ENCODE data around the gene JSRP1.
"Not testable (repeated sequence)": the region's sequence is repeated elsewhere in the genome, so short reads cannot be mapped to it uniquely, and the experiment has no call there.

JSRP1 gene

DNA sequence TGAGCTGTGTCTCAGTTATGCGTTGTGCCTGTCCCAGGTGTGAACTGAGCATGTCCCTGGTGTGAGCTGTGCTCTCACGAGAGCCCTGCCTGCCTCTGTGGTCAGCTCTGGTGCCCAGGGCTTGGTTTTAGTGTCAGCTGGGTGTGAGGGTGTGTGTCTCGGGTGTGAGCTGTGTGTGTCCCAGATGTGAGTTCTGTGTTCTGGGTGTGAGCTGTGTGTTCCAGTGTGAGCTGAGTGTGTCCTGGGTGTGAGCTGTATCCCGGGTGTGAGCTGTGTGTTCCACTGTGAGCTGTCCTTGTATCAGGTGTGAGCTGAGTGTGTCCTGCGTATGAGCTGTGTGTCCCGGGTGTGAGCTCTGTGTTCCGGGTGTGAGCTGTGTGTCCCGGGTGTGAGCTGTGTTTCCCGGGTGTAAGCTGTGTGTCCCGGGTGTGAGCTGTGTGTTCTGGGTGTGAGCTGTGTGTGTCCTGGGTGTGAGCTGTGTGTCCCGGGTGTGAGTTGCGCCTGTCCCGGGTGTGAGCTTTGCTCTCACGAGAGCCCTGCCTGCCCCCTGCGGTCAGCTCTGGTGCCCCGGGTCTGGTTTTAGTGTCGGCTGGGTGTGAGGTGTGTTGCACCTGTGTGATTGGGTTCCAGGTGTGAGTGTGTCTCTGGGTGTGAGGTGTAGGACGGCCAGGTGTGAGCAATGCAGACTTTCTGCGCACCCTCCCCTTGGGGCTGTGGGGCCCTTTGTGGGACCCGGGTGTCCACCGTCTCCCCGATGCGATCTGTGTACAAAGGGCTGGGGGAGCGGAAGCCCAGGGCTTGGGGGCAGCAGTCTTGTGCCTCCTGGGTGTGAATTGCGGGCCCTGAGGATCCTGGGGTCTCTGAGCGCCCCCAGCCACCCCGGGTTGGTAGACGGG is 32.8 kb upstream of the JSRP1 start:
- TF ChIP-seq JUND (IDR thresholded peaks at IDR 0.05; ENCODE audit: low read depth) = no peak
- no peak for DNase-seq (ENCODE audit: low read depth in 1 of 2, low spot score in 1 of 2)
- in situ Hi-C loops (cut with HindIII; ENCODE audit: low pct_unique_long_range_greater_than_20kb, low sequenced_read_pairs) = no loop called here

DNA sequence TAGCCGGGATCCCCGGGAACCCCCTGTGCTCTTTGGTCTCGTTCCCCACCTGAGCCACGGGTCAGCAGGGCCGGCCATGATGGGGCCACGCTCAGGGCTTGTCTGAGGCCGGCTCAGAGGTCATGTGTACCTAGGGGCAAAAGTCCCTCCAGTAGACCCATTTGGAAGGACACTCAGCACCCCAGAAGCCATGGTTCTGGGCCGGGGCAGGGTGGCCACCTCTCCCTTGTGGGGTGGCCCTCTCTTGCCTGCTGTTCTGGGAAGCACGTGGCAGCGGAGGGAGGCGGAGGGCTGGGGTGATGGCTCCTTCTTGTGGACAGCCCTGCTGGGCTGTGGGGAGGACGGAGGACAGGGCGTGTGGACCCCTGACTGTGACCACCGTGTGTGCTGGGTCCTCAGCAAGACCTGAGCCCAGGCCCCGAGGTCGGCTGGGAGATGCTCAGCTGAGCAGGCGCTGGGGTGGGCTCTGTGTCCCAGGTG is 32.2 kb upstream of the JSRP1 start:
- TF ChIP-seq JUND (IDR thresholded peaks at IDR 0.05; ENCODE audit: low read depth) = no peak
- in situ Hi-C loops (cut with HindIII; ENCODE audit: low pct_unique_long_range_greater_than_20kb, low sequenced_read_pairs) = no loop called here
- DNase-seq (ENCODE audit: low read depth in 1 of 2, low spot score in 1 of 2) = no peak

DNA sequence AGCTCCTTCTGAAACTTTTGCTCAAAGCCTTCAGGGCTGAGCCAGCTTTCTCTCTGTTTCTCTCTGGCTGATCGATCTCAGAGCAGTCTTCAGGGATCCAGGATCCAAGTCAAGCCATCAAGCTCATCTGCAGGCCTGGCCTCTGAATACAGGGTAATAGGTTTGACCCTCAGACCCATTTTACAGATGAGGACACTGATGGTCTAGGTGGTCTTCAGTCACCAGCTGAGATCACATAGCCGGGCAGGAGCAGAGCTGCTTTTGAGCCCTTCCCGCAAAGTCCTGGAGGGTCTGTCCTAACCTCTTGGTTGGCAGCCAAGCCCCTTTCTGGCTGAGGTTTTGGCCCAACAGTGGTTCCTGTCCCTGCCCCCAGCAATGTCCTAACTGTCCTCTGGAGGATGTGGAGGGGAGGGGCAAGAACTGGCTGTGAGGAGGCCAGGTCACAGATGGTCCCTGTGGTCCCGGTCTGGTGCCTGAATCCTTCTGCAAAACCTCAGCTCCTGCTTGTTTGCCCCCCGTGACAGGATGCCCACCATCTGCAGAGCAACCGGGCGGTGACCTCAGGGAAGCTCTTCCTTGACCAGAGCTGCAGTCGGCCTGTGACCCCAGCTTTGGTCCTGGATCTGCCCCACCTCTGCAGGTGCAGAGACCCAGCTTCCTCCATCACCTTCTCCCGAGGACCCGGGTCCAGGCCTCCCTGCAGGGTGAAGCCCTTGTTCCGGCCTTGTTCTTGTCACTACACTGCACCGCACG is 31.5 kb upstream of the JSRP1 start:
- TF ChIP-seq JUND (IDR thresholded peaks at IDR 0.05; ENCODE audit: low read depth) = no peak
- no peak for DNase-seq (ENCODE audit: low read depth in 1 of 2, low spot score in 1 of 2)
- in situ Hi-C loops (cut with HindIII; ENCODE audit: low pct_unique_long_range_greater_than_20kb, low sequenced_read_pairs) = no loop called here

- in situ Hi-C loops (cut with HindIII; ENCODE audit: low pct_unique_long_range_greater_than_20kb, low sequenced_read_pairs) = no loop called here
These were observed 30.4 kb upstream of the JSRP1 start for GRCh38 chr19:2286402-2287140.

DNA sequence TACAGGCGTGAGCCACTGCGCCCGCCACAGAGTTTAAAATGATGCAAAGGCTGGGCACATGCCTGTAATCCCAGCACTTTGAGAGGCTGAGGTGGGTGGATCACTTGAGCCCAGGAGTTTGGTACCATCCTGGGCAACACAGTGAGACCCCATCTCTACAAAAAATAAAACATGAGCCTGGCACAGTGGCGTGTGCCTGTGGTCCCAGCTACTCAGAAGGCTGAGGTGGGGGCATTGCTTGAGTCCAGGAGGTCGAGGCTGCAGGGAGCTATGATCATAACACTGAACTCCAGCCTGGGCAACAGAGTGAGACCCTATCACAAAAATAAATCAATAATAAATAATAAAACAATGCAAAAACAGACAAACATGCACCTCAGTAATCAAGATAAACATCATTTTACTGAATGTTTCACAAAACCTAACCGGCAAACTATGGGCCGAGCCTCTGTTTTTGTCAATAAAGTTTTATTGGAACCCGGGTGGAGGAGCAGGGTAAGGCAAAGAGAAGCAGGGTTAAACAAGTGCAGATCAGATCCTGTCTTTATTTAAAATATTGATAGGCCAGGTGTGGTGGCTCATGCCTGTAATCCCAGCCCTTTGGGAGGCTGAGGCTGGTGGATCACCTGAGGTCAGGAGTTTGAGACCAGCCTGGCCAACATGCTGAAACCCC is 27.8 kb upstream of the JSRP1 start:
- TF ChIP-seq JUND (IDR thresholded peaks at IDR 0.05; ENCODE audit: low read depth) = no peak
- in situ Hi-C loops (cut with HindIII; ENCODE audit: low pct_unique_long_range_greater_than_20kb, low sequenced_read_pairs) = no loop called here
- no peak for DNase-seq (ENCODE audit: low read depth in 1 of 2, low spot score in 1 of 2)

More at GRCh38 chr19:2286402-2287140, 30.4 kb upstream of the JSRP1 start:
- no peak for DNase-seq (ENCODE audit: low read depth in 1 of 2, low spot score in 1 of 2)
- TF ChIP-seq JUND (IDR thresholded peaks at IDR 0.05; ENCODE audit: low read depth) = no peak

DNA sequence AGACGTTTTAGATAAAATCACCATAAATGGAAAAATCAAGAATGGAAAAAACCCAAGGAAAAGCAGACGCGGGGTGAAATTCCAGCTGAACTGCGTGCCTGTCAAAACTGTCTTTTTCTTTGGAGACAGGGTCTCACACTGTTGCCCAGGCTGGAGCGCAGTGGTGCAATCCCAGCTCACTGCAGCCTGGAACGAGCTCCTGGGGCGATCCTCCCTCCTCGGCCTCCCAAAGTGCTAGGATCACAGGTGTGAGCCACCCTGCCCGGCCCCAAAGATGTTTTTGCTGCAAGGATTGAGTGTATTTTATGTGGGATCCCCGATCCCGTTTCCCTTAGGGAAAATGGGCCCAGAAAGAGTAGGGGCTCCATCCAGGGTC is 26.6 kb upstream of the JSRP1 start:
- in situ Hi-C loops (cut with HindIII; ENCODE audit: low pct_unique_long_range_greater_than_20kb, low sequenced_read_pairs) = no loop called here
- no peak for DNase-seq (ENCODE audit: low read depth in 1 of 2, low spot score in 1 of 2)
- TF ChIP-seq JUND (IDR thresholded peaks at IDR 0.05; ENCODE audit: low read depth) = no peak

DNA sequence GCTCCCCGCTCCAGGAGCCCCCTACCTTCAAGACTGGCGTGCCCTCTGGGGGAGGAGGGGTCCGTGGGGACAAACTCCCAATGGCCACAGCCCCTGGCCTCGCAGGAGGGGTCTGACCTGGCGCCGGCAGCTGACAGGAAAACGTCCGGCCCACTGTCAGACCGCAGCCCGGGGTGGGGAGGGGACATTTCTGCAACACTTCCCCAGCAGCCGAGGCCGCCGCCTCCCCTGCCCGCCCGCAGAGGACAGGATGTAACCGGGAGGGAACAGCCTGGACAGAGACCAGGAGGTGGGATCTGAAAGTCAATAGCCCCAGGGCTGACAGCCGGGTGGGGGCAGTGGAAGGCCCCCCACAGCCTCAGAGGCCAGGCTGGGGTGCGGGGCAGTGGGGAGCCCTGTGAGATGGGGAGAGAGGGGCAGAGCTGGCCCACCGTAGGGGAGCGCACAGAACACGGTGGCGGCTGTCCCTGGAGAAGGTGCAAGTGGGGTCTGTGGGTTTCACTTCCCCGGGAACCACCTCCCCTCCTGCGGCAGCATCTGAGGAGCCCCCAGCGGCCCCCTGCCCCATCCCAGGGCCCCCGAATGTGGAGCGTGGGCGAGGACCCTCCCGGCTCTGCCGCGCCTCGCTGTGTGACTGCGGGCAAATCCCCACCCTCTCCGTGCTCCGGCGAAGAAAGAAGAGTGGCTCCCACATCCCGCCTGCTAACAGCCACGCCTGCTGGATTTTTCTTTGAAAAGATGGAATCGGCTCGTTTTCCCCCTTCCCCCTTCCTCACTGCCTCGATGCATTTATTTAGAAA is 26.0 kb upstream of the JSRP1 start, which contains the start of gene PEAK3:
Gene PEAK3 (minus strand): TSS at position 114 of the 800 bp plus-strand sequence. CDS start 1,244 bp downstream, outside the sequence.
- DNase-seq (ENCODE audit: low read depth in 1 of 2, low spot score in 1 of 2) = no peak
- in situ Hi-C loops (cut with HindIII; ENCODE audit: low pct_unique_long_range_greater_than_20kb, low sequenced_read_pairs) = no loop called here

DNA sequence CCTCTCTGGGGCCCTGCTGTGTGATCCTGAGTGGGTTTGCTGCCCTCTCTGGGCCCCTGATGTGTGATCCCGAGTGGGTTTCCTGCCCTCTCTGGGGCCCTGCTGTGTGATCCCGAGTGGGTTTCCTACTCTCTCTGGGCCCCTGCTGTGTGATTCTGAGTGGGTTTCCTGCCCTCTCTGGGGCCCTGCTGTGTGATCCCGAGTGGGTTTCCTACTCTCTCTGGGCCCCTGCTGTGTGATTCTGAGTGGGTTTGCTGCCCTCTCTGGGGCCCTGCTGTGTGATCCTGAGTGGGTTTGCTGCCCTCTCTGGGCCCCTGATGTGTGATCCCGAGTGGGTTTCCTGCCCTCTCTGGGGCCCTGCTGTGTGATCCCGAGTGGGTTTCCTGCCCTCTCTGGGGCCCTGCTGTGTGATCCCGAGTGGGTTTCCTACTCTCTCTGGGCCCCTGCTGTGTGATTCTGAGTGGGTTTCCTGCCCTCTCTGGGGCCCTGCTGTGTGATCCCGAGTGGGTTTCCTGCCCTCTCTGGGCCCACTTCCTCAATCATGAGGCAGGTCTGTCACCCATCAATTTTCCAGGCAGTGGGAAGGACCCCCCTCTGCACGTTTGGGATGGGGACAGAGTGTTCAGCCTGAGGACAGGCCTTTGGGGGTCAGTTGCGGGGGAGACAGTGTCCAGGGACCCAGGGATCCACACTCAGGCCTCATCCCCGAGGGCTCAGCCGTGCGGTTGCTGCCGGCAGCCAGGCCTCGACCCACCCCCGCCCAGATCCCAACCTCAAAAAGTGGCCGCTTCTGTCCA is 25.2 kb upstream of the JSRP1 start:
- in situ Hi-C loops (cut with HindIII; ENCODE audit: low pct_unique_long_range_greater_than_20kb, low sequenced_read_pairs); DNase-seq (ENCODE audit: low read depth in 1 of 2, low spot score in 1 of 2): not testable (repeated sequence)

More for the DNA sequence above, 26.0 kb upstream of the JSRP1 start, which contains the start of gene PEAK3:
- no peak for TF ChIP-seq JUND (IDR thresholded peaks at IDR 0.05; ENCODE audit: low read depth)

- TF ChIP-seq JUND (IDR thresholded peaks at IDR 0.05; ENCODE audit: low read depth) = no peak
- no peak for DNase-seq (ENCODE audit: low read depth in 1 of 2, low spot score in 1 of 2)
- in situ Hi-C loops (cut with HindIII; ENCODE audit: low pct_unique_long_range_greater_than_20kb, low sequenced_read_pairs) = no loop called here
These were observed 24.5 kb upstream of the JSRP1 start for GRCh38 chr19:2280633-2281264.

GRCh38 chr19:2278459-2279158 is 22.4 kb upstream of the JSRP1 start:
- in situ Hi-C loops (cut with HindIII; ENCODE audit: low pct_unique_long_range_greater_than_20kb, low sequenced_read_pairs) = no loop called here
- TF ChIP-seq JUND (IDR thresholded peaks at IDR 0.05; ENCODE audit: low read depth) = no peak
- DNase-seq (ENCODE audit: low read depth in 1 of 2, low spot score in 1 of 2) = no peak
